ENCODE data around the gene MRPL9.

DNA sequence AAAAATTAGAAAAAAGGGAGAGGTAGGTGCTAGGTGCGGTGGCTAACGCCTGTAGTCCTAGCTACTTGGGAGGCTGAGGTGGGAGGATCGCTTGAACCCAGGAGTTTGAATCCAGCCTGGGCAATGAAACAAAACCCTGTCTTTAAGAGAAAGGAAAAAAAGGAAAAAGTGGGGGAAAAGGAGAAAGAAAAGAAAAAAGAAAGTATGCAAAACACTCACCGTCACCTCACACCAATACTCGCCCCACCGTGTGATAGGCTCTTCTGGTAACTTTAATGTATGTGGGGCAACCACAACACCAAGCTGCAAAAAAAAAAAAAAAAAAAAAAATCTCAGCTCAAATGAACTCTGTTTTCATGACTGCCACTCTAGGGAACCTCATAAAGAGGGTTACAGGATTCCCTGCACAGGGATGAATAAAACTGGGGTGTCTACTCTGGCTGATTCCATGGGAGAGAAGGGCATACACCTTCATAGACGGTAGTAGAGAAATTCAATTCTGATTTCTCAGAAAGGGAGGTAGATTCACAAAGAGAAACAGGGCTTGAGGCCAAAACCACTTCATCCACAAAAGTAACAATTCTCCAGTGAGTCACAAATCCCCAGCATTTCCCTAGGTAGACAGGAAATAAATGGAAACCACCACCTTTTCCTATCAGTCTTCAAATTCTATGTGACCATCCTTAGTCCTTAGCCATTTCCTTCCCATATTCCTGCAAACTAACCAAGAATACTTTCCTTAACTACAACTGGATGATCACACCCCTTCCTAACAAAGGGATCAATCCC lies 2.5 kb downstream of the MRPL9 start:
- TF ChIP-seq, protein P1, sequence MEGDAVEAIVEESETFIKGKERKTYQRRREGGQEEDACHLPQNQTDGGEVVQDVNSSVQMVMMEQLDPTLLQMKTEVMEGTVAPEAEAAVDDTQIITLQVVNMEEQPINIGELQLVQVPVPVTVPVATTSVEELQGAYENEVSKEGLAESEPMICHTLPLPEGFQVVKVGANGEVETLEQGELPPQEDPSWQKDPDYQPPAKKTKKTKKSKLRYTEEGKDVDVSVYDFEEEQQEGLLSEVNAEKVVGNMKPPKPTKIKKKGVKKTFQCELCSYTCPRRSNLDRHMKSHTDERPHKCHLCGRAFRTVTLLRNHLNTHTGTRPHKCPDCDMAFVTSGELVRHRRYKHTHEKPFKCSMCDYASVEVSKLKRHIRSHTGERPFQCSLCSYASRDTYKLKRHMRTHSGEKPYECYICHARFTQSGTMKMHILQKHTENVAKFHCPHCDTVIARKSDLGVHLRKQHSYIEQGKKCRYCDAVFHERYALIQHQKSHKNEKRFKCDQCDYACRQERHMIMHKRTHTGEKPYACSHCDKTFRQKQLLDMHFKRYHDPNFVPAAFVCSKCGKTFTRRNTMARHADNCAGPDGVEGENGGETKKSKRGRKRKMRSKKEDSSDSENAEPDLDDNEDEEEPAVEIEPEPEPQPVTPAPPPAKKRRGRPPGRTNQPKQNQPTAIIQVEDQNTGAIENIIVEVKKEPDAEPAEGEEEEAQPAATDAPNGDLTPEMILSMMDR (IDR thresholded peaks at IDR 0.05; ENCODE audit: low read depth, low read length), result no peak
- TF ChIP-seq POLR2A (IDR thresholded peaks at IDR 0.05; ENCODE audit: extremely low read depth, insufficient read length), result no peak
